NCI-H187 (cell line): ENCODE data around the gene PHYHD1.
"Not testable (repeated sequence)": the region's sequence is repeated elsewhere in the genome, so short reads cannot be mapped to it uniquely, and the experiment has no call there.

Experiments
- DNase-seq, 2 experiments: peaks; one replicate each; lab custom pipeline; 2025; lab: John Stamatoyannopoulos, UW

Gene PHYHD1

GRCh38 chr9:128921881-128922763, 1.3 kb downstream of the PHYHD1 start:
- DNase-seq: no peak

GRCh38 chr9:128923493-128923883, 2.7 kb downstream of the PHYHD1 start:
- no peak for DNase-seq

GRCh38 chr9:128927731-128928411, 7.1 kb downstream of the PHYHD1 start:
- no peak for DNase-seq

- DNase-seq: no peak
Observed at GRCh38 chr9:128928624-128929023, 7.8 kb downstream of the PHYHD1 start.

- DNase-seq: no peak
Observed at GRCh38 chr9:128929560-128929959, 8.8 kb downstream of the PHYHD1 start.

GRCh38 chr9:128933731-128934130, 12.9 kb downstream of the PHYHD1 start:
- no peak for DNase-seq

- no peak for DNase-seq
Observed at GRCh38 chr9:128936171-128936865, 15.5 kb downstream of the PHYHD1 start.

GRCh38 chr9:128937310-128938165, 16.8 kb downstream of the PHYHD1 start:
- DNase-seq: no peak

- no peak for DNase-seq
Observed at GRCh38 chr9:128940271-128940921, 19.6 kb downstream of the PHYHD1 start.

- no peak for DNase-seq
Observed at GRCh38 chr9:128940946-128941755, 20.4 kb downstream of the PHYHD1 start.

- DNase-seq: no peak
Observed at GRCh38 chr9:128943832-128944620, 23.2 kb downstream of the PHYHD1 start.

- not testable (repeated sequence) for DNase-seq
Observed at GRCh38 chr9:128944966-128945365, 24.2 kb downstream of the PHYHD1 start.

- no peak for DNase-seq
Observed at GRCh38 chr9:128945798-128946501, 25.2 kb downstream of the PHYHD1 start.

GRCh38 chr9:128946571-128947276, 25.9 kb downstream of the PHYHD1 start:
- no peak for DNase-seq

GRCh38 chr9:128947277-128947526, 26.4 kb downstream of the PHYHD1 start:
- DNase-seq: no peak

GRCh38 chr9:128947527-128948301, 26.9 kb downstream of the PHYHD1 start, which contains the start of the genes DOLK and NUP188:
Gene DOLK, minus strand, starts transcription at chr9:128947603. Its CDS starts 300 bp downstream, at chr9:128947303.
Gene NUP188, plus strand, starts transcription at chr9:128947699. Its CDS starts 21 bp downstream, at chr9:128947720.
- peak; percentile 65 to 72 for DNase-seq

GRCh38 chr9:128961403-128961802, 40.6 kb downstream of the PHYHD1 start:
- DNase-seq: not testable (repeated sequence)
